Activated CD4-positive, alpha-beta T cell treated with anti-CD3 and anti-CD28 coated beads, Interleukin-2, Interleukin-6, amounts not matched to agents 100 ng/mL and 50 ng/mL, durations not matched to agents 16 hours and 8 hours (primary cell): Measurements from ENCODE around the gene TRIM15.
"Not testable (repeated sequence)": the region's sequence is repeated elsewhere in the genome, so short reads cannot be mapped to it uniquely, and the experiment has no call there.

Experiments used
- DNase-seq: peaks from one replicate; pipeline ENCODE4 v3.0.0-alpha.2; 2020

TRIM15 gene

GRCh38 chr6:30163918-30164654, 740 bp downstream of the TRIM15 start:
- no peak for DNase-seq

- no peak for DNase-seq
Measured at GRCh38 chr6:30164714-30165113, 1.4 kb downstream of the TRIM15 start.

DNA sequence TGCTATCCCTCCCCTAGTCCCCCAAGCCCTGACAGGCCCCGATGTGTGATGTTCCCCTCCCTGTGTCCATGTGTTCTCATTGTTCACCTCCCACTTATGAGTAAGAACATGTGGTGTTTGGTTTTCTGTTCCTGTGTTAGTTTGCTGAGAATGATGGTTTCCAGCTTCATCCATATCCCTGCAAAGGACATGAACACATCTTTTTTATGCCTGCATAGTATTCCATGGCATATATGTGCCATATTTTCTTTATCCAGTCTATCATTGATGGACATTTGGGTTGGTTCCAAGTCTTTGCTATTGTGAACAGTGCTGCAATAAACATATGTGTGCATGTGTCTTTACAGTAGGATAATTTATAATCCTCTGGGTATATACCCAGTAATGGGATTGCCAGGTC, 1.9 kb downstream of the TRIM15 start:
- not testable (repeated sequence) for DNase-seq

DNA sequence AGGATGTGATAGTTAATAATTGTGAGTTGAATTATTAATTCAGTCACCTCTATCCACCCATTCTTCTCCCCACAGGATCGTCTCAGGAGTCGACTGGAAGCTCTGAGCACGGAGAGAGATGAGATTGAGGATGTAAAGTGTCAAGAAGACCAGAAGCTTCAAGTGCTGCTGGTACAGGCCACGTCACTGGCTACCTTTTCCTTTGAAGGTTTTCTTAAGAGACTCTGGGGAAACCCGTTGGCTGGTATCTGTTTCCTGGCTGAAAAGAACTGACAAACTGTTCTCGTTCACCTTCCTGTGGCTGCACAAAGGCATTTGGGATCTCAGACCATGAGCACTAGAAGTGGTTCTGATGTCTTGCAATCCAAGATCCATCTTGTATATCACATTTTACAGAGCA, 3.8 kb downstream of the TRIM15 start:
- peak; percentile 26 for DNase-seq

DNA sequence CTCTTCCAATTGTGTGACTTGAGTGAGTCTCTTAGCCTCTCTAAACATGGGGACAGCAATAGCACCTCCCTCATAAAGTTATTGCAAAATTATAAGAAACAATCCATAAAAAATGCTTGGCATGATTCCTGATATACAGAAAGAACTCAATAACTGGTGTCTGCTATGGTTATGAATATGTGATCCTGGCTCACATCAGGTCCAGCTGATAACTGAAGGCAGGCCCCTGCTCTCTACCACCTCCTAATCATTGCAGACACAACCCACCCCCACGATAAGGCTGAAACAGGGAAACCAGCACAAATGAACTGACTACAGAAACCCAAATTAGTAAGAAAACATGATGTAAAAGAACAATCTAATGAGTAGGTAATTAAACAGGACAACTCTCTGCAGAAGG, 5.4 kb downstream of the TRIM15 start:
- no peak for DNase-seq

DNA sequence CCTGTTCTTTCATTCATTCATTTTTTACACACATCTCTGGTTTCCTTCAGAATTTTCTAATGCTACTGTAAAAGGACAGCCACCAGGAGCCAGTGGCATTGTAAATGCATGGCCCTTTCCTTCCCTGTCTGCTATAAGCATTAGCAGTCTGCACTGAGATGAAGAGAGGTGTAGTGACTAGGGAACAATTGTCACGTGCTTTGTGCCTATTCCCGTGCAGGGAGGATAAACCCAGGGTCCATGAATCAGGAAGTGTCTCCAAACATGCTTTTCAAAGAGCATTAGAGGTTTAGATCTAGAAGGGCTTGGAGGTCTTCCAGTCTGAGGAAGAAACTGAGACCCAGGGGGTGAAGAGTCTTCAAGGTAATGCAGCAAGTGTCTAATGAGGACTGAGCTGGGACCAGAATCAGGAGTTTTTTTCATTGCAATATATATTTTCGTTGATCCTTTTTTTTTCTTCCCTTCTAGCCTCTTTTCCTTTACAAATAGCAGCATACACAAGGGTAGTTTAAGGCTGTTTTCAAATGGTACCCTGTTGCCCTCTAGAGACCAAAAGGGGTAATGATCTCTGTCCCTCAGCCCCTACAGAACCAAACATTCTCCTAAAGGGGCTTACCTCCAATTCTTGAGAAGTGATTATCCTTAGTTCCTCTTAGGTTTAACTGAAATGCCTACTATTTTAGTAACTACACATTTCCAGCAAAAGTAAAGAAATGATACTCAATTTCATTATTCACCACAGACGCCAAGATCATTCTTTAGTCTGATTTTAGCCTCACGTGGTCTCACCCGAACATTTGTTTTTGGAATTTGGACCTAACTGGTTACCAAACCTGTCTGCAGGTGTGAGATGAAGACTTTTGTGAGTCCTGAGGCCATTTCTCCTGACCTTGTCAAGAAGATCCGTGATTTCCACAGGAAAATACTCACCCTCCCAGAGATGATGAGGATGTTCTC, 6.6 kb downstream of the TRIM15 start:
- DNase-seq, result peak; percentile 55

- DNase-seq, result no peak
Measured at GRCh38 chr6:30171677-30172471, 8.5 kb downstream of the TRIM15 start.

GRCh38 chr6:30172681-30173080, 9.3 kb downstream of the TRIM15 start:
- no peak for DNase-seq

DNA sequence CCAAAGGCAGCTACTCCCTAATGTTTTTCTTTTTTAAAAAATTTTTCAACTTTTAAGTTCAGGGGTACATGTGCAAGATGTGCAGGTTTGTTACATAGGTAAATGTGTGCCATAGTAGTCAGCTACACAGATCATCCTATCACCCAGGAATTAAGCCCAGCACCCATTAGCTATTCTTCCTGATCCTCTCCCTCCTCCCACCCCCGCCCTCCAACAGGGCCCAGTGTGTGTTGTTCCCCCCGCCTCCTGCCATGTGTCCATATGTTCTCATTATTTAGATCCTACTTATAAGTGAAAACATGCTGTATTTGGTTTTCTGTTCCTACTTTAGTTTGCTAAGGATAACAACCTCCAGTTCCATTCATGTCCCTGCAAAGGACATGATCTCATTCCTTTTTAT, 12.4 kb downstream of the TRIM15 start:
- no peak for DNase-seq

- no peak for DNase-seq
Measured at GRCh38 chr6:30178837-30179236, 15.5 kb downstream of the TRIM15 start.

- no peak for DNase-seq
Measured at GRCh38 chr6:30180145-30180544, 16.8 kb downstream of the TRIM15 start.

GRCh38 chr6:30184417-30185031, 21.2 kb downstream of the TRIM15 start:
- DNase-seq, result no peak

GRCh38 chr6:30185846-30186484, 22.6 kb downstream of the TRIM15 start:
- DNase-seq, result no peak

DNA sequence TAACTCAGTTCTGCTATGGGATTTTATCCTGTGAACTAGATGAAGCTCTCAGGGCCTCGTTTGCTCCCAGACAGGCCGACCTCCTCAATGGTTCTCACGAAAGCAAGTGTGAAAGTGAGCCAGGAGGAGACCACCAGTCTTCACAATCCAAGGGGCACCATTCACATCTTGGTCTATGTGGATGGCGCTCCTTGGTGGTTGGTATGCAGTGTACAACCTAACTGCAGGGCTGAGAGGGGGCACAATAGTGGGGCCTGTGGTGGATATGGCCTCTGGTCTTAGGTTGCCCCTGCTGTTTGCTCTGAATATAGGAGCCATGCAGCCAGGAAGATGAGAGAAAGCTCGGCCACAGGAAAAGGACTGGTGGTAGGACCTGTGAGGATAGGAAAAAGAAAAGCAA, 25.2 kb downstream of the TRIM15 start:
- DNase-seq, result no peak

DNA sequence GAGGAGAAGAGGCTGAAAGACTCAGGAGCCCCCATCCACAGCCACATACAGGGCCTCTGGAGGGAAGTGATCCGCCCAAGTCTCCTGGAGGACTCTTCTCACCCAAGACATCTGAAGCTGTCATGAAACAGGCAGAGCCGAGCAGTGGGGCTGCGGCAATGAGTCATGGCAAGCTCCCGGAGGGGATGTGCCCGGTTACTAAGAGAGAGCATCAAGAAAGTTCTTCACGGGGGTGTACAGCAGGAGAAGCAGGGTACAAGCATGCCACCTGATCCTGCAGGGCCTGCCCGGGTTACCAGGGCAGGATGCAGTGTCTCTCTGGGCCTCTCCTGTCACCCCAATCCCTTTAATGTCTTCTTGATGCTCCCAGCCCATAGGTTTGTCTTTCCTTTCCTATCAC, 28.7 kb downstream of the TRIM15 start:
- no peak for DNase-seq

GRCh38 chr6:30194797-30195690, 31.7 kb downstream of the TRIM15 start:
- no peak for DNase-seq

GRCh38 chr6:30195951-30196350, 32.6 kb downstream of the TRIM15 start:
- no peak for DNase-seq

DNA sequence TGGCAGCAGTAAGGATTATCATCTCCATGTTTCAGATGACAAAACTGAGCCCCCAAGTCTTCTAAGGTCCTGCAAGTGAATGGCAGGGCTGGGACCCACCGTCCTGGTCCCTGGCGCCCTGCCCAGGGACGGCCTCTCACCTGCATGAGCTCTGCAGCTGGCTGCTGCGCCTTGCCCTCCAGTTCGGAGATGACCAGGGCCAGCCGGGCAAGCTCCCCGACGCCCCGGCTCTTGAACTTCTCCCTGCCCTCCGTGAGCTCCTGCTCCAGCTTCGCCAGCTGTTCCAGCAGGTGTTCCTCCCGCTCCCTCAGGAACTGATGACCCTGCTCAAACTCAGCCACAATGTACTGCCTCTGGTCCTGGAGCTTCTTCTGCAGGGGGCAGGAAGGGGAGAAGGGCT, 33.0 kb downstream of the TRIM15 start:
- no peak for DNase-seq

DNA sequence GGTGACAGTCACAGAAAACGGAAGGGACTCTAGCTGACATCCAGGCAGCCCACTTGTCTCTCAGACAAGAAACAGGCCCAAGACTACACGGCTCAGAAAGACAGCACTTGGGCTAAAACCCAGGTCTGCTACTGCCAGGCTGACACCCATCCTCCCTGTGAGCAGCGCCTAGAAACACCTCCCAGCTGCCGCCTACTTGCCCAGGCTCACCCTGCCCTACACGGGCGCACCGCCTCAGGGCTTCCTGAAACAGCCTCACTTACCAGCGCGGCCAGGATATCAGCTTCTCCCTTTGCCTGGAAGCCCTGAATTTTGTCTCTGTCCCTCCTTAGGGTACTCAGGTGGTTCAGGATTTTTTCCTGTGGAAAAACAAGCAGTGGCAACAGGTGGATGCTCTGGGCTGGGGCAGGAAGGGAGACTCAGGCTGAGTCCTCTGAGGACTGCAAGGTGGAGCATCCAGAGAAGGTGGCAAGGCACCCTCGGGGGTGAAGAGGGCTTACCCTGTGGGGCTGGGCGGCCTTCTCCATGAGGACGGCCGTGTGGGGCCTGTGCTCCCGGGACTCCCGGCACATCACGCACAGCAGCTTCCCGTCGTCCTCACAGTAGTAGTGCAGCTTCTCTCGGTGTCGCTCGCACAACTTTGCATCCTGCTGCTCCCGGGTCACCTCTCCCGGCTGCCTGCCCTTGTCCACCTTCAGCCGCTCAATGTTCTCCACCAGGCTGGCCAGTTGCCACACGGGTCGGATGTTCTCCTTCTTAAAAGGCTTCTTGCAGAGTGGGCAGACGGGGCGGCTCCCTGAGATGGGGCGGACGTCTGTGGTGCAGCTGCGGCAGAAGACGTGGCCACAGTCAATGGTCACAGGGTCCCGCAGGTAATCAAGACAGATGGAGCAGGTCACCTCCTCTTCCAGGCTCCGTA, 35.1 kb downstream of the TRIM15 start:
- no peak for DNase-seq
